ENCODE measurements around the gene THSD7B.
"Not testable (repeated sequence)": the region's sequence is repeated elsewhere in the genome, so short reads cannot be mapped to it uniquely, and the experiment has no call there.

THSD7B gene

DNA sequence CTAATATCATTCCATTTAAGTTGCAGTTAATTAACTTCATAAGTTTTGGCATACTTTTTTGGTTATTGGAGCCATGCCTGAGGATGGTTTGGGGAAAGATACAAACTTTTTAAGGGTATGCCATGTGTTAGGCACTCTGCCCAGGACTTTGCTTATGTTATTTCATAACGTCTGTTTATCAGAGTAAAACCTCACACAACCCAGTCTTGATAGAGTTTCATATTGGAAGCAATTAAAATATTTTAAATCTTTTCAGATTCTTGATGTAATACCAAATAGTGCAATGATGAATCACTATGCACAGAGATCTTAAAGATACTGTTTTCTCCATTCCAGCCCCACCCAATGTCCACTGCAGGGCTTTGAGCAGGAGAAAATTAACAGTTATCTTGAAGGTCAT lies 669.8 kb downstream of the THSD7B start:
- no peak for DNase-seq

DNA sequence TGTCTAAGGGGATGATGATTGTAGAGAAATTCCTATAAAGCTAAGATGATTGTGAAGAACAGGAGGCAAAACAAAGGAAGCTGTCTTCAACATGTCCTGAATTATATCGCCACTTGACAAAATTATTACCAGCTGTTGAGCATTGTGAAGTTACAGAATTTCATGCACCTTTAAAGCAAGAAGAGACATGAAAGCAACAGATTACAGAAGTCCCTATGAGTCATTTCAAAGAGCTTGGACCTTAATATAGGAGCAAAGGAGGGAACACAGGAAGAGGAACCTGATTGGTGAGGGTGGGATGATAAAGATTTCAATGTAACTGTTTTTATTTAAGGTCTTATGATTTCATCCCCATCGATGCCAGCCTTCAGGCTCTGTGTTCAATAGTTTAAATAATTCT lies 672.0 kb downstream of the THSD7B start:
- DNase-seq = no peak

DNA sequence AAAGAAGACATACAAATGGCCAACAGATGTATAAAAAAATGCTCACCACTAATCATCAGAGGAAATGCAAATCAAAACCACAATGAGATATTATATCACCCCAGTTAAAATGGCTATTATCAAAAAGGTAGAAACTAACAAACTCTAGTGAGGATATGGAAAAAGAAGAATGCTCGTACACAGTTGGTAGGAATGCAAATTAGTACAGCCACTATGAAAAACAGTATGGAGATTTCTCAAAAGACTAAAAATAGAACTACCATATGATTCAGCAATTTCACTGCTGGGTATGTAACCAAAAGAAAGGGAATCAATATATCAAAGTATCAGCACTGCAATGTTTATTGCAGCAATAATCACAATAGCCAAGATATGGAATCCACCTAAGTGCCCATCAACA lies 679.6 kb downstream of the THSD7B start:
- DNase-seq = no peak

DNA sequence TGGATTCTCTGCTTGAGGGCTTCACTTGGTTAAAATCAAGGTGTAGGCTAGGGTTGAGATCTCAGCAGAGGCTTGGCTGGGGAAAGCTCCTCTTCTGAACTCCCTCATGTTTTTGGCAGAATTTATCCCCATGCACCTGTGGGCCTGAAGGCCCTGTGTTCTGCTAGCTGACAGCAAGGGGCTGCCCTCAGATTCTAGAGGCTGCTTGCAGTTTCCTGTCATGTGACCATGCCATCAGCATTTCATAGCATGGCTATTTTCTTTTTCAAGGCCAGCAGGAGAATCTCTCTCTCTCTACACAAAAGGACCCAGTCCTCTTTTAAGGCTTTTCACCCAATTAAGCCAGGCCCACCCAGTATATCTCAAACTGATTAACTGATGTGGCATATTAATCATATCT lies 684.1 kb downstream of the THSD7B start:
- DNase-seq = no peak

DNA sequence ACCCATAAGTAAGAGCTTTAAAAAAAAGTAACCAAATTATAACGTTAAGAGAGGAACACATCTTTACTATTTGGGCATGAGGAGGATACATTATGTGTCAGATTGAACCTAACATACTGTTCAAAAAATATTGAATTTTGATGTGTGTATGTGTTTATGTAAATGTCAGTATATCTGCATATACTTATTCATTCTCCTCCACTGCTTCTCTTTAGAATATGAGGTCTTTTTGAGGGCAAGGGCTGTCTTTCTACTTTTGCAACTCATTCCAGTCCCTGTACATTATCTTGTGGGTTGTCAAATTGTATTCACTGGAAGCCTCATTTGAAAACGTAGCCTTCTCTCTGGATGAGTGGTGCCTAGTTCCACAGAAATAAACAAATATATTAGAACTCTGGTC lies 689.5 kb downstream of the THSD7B start:
- no peak for DNase-seq

DNA sequence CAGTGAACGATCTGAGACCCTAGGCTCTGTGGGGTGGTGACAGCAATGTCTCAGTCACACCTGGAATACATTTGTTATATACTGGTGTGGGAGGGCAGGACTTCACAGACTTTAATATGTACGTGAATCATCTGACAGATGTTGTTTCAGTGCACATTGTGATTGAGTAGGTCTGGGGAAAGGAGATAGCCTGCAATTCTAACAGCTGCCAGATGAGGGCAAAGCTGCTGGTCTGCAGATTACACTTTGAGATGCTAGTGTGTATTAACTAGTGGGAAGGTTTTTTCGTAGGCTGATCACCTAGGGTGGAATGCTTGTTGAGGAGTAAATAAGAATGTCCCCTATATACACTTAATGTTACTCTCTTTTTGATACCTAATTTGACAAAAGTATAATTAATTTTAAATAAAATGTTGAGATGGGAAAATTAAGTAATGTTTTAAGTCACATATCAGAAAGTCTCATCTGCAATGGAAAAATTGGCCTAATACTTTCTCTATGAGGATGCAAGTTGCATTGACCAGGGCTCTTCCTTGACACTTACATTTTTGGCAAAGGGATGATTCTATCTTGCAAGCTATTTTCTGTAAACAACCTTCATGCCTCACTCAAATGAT lies 702.0 kb downstream of the THSD7B start:
- no peak for DNase-seq

DNA sequence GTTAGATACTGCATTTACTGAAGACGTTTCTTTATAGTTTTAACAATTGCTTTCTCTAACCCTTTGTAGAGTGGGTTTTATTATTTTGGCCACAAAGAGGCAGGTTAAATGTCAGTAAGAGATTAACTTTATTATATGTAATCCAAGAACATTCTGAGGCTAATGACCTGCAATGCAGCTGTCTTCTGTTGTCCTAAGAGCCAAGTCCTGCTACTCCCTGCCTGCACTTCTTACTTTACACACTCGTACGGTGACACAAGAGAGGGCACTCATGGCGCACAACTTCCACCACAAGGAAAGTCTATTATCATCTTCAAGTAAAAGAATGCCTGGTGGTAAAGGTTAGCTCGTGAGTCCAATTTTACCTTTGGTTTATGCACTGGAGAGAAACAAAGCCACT lies 727.9 kb downstream of the THSD7B start:
- DNase-seq = no peak

DNA sequence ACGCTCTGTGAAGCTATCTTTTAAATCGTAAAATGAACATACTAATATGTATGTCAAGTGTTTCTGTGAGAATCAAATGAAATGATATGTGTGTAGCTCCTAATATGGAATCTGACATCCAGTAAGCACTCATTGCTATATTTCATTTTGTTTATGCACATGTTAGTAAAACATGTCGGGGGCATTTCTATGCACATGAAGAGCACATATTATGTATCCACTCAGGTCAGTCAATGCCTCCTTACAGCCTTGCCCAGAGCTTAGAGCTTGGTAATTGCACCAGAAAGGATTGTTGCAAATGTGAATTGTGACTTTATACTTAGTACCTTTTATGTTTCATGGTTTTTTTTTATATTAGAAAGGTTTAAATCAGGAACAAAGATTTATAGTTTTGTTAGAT lies 735.3 kb downstream of the THSD7B start:
- DNase-seq = no peak

DNA sequence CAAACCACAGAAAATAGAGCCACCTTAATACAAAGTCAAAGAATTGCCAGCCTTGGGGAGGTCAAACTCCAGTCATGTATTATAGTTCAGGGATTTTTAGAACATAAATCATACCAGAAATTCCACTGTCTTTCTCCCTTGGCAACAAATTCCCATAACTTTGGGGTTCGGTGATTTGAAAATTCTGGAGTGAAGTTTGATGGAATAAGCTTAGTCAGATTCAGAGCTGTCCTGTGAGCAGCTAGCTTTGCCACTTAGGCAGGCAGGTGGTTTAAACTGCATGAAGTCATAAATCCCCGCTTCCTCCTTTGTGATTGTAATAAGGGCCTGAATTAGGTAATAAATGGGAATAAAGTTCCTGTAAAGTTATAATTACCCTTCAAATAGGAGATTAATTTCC lies 741.9 kb downstream of the THSD7B start:
- no peak for DNase-seq

DNA sequence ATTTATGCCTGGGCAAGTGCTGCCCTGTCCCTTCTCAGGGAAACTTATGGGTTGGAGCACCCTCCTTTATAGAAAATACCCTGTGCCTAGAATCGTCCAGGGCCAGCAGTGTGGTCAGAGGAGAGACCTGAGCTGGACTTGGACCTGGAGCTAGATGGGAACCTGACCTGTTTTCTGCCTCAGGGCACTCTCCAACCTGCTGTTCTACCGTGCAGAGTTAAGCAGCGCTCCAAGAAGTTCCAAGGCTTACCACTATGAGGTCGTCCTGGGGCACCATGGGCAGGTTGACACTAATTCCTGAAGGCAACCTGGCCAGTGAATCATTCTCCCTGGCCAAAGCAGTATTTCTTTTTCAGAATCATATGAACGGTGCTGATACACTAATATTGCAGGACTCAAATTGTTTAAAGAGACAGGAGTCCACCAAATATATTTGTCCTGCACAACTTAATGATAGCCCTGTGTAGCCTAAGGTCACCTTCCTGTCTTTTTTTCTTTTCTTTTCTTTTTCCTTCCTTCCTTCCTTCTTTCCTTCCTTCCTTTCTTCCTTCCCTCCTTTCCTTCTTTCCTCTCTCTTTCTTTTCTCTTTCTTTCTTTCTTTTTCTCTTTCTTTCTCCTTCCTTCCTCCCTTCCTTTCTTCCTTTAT lies 743.5 kb downstream of the THSD7B start:
- no peak for DNase-seq

DNA sequence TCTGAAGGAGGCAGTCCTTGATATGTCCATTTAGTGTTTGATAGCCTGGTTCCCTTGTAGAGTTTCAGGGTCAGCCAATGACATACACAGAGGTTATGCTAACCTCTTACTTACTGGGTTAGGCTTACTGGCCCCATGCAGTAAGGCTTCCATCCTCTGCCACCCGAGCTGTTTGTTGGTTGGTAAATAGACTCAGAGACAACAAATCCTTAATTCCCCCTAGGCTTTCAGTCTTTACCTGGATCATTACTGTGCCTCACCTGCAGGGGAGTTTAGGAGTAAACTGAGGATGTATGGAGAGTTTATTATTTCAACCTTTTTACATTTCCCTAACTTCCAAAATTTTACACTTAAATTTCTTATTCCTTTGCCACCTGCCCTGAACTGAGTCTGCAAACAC lies 746.2 kb downstream of the THSD7B start:
- no peak for DNase-seq

DNA sequence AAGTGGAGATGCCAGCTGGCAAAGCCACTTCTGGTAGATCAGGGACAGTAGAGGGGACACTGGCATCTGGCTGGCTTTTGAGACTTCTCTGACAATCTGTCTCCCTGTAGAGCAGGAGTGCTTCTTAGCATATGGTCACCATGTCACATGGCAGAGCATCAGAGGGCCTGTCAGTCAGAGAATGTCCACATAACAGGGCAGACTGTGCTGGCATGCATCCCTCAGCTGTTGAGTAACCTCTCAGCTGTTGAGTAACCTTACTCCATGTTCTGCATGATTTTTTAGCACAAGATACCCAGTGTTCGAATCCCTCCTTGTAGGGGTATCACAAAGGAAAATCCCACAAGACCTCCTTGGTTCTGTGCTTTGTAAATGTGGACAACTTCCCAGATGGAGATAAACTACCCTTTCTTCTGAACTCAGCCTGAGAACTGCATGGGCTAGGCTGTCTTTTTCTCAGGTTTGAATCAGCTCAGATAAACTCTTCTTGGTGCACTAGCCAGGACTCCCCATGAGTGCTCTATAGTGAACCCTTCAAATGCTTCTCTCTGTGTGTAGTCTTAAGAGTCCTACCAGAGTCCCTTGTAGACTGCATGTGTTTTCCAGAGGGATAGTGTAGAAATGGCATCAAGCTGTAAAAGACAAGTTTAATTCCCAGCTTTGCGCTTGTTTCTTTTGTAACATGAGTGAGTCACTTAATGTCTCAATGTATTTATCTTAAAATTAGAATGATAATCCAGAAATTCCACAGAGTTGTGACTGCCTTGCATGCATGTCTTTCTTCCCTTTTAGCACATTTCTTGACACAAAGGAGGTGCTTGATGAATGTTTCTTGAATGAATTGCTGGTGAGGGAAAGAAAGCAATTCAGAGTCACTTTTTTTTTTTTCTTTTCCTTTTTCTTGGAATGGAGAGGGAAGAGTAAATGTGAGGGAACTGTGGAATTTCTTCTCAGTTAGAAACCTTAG lies 756.6 kb downstream of the THSD7B start:
- DNase-seq = no peak

DNA sequence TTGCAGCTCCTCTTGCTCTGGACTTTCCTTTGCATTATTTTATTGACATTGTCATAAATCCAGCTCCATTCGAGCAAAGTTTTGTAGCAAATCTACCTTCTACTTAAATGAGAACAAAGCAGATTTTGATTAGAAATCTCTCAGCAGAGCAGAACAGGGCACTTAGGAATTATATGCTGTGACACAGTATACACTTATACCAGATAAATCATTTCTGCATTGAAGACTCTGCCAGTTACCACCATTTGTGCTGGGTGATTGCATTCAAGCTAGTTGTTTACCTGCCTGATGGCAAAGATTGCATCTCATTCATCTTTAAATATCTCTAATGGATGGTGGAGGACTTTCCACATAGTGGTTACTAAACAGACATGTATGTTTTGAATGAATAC lies 757.3 kb downstream of the THSD7B start:
- no peak for DNase-seq

DNA sequence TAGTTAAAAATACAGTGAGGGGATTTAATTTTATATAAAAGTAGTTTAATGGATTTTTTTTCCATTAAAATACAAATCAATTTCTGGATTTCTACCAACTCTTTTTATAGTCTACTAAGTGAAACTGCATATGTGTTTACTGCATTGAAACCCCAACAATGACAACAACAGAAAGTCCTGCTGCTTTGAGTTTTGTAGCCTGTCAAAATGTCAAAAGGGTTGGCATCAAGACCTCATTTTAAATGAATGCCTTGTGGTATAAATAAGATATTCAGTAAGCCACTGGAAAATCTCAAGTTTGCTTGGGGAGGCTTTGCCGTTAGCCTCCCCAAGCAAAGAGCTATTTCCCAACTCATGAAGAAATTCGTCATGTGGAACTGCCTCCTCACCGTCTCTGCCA lies 758.6 kb downstream of the THSD7B start:
- no peak for DNase-seq

DNA sequence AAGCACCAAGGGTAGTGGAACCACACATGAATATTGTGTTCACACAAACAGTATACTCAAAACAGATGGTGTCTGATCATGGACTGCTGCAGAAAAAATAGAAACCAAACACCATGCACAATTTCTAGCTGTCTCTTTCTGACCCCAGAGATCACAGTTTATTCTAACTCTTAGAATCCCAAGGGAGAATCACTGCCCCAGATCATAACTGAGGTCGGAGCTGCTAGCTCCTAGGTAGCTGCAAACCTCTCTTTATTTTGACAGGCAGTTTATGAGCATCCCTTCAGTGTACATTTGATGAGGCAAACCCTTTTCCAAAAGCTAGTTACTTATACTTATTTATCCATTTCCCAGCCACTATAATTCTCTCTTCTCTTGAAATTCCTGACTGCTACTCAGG lies 759.8 kb downstream of the THSD7B start:
- DNase-seq = no peak

DNA sequence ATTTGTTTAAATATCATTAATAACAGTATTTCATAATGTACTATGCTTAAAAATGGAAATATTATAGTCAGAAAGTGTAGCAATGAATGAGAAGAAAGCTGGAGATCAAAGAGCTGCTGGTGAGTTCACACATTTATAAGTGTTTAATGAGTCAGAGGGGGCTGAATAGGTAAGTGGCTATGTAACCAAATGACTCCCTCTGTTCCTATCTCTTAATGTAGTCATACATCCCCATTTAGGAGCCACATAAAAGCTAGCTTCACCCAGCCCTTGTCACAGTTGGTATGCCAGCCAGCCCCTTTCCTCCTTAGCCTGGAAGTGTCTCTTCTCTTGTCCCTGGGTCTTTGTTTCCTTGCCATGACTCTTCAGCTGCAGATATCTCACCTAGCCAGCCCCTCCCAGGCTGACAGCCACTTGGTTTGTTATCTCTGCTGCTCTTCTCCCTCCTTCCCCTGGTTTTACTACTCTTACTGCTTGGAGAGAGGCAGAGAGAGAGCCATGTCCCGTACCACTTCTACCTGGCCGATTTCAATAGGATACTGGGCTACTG lies 760.4 kb downstream of the THSD7B start:
- DNase-seq = peak; percentile 10

DNA sequence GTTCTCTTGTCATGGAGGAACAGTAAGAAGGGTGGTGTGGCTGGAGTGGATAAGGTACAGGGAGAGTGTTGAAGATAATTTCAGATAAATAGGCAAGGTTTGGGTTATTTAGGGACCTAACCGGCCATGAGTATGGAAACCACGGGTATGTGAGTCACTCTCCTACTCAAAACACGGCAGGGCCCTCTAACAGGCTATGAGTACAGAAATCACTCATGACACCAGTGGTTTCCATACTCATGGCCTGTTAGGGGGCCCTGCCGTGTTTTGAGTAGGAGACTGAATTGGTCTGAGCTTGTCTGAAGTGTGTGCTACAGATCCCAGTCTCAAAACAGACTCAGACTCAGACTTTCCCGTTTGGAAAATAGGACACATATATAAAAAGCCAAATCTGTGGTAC lies 770.6 kb downstream of the THSD7B start:
- DNase-seq = no peak

DNA sequence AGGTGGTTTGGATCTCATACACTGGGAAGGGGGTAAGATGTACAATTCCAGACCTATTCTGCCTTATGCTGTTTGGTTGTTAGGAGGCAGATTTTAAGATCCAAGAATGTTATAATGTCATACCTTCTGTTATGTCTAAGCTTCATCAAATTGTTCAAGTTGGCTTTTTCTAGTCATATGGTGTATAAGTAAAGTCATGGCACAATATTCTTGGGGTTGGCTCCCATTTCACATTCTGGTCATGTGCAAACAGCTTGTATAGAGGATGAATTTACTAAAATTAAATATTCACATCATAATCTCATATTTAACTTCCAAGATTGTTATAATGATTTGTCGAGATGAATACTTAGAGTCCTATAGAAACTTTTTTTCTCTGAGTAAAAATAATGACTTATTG lies 774.0 kb downstream of the THSD7B start:
- no peak for DNase-seq

DNA sequence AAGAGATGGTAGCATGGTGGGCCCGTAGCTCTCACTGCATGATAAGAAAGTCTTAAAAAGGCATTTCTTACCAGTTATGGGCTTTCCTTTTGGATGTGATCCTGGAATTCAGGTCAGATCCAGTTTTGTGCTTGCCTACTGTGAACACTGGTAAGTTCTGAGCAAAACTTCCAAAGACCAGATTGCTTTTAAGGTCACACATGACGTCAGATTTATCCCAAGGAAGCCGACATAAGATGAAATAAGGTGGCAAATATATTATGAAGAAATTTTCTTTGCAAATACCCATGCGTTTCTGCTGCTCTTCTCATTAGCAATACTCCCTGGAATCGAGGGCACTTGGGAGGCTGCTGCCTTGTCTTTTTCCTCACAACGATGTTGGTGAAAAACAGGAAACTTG lies 782.5 kb downstream of the THSD7B start:
- no peak for DNase-seq

DNA sequence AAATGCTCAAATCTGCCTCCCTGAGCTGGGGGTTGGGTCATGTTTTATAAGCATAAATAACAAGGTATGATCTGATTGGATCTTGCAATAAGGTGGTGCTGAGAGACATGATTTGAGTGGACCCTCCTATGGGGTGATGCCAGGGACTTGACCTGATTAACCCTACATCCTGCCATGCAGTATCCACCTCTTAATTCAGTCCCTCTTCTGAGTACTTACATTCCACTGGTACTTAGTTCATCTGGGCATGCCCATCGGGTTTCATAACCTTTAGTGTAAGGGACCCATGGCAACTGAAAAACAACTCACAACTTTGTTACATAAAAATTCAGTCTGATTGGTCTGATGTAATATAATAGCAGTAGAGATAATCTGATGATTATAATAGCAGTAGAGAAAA lies 801.0 kb downstream of the THSD7B start:
- no peak for DNase-seq

DNA sequence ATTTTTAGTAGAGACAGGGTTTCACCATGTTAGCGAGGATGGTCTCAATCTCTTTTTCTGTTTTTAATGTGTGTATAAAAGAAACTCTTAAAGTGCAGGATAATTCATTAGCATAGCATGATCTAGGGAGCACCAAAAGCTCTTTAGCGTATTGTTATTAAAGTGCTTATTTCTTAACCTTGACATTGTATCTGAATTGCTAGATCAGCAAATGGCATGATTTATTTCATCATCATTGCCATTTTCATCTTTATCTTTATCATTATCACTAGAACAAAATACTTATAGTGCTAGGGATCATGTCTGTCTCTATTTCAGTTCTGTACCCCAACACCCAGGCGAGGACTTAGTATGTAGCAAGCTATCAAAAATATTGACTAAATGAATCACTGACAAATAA lies 805.1 kb downstream of the THSD7B start:
- no peak for DNase-seq

DNA sequence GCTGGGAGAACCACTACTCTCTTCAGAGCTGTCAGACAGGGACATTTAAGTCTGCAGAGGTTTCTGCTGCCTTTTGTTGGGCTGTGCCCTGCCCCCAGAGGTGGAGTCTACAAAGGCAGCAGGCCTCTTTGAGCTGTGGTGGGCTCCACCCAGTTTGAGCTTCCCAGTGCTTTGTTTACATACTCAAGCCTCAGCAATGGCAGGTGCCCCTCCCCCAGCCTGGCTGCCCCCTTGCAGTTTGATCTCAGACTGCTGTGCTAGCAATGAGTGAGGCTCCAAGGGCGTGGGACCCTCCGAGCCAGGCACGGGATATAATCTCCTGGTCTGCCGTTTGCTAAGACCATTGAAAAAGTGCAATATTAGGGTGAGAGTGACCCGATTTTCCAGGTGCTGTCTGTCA lies 822.5 kb downstream of the THSD7B start:
- not testable (repeated sequence) for DNase-seq

DNA sequence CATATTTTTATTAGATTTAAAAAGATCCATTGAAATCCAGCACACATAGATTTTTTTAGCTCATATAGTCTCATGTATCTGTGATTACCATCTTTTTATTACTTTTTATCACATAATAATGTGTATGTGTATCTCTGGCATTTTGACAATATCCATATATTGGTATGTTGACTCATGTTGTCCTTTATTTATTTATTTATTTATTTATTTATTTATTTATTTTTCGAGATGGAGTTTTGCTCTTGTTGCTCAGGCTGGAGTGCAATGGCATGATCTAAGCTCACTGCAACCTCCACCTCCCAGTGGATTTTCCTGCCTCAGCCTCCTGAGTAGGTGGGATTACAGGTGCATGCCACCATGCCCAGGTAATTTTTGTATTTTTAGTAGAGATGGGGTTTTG lies 823.2 kb downstream of the THSD7B start:
- not testable (repeated sequence) for DNase-seq

DNA sequence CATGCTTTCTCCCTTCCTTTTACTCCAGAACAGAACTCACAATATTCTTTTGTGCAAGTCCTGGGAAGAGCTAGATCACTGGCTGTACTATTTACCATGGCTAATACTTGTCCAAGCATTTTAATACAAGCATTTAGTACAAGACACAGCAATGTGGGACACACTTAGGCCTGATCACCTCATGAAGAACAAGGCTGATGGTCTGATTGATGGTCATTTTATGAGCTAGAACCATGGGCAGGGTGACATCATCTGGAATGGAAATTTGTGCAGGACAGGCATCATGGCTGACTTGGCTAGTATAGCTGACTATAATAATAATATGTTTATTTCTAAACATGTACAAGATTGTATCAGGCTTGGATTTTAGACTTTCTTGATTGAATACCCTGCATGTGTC lies 824.8 kb downstream of the THSD7B start:
- no peak for DNase-seq
